NCI-H1105 (cell line): ENCODE measurements around the gene SMIM24.
"Not testable (repeated sequence)": the region's sequence is repeated elsewhere in the genome, so short reads cannot be mapped to it uniquely, and the experiment has no call there.

Experiments
- DNase-seq: peaks from one replicate; lab custom pipeline; 2025; lab: John Stamatoyannopoulos, UW

Gene SMIM24

GRCh38 chr19:3514930-3515329, 34.6 kb upstream of the SMIM24 start:
- no peak for DNase-seq

GRCh38 chr19:3513229-3514140, 33.2 kb upstream of the SMIM24 start:
- no peak for DNase-seq

GRCh38 chr19:3512562-3513228, 32.4 kb upstream of the SMIM24 start:
- no peak for DNase-seq

- no peak for DNase-seq
Observed at GRCh38 chr19:3511506-3512251, 31.4 kb upstream of the SMIM24 start.

- no peak for DNase-seq
Observed at GRCh38 chr19:3510727-3511126, 30.4 kb upstream of the SMIM24 start.

- no peak for DNase-seq
Observed at GRCh38 chr19:3509566-3509989, 29.3 kb upstream of the SMIM24 start.

- no peak for DNase-seq
Observed at GRCh38 chr19:3508771-3509535, 28.6 kb upstream of the SMIM24 start.

GRCh38 chr19:3508121-3508661, 27.9 kb upstream of the SMIM24 start:
- not testable (repeated sequence) for DNase-seq

GRCh38 chr19:3507371-3508120, 27.2 kb upstream of the SMIM24 start:
- no peak for DNase-seq

GRCh38 chr19:3506384-3507340, 26.3 kb upstream of the SMIM24 start:
- DNase-seq: no peak

GRCh38 chr19:3505598-3506383, 25.5 kb upstream of the SMIM24 start, which contains the start of gene FZR1:
FZR1 (plus strand) TSS chr19:3506311; CDS start chr19:3522990, 16,679 bp downstream.
- DNase-seq: peak; percentile 99

- no peak for DNase-seq
Observed at GRCh38 chr19:3504735-3505134, 24.4 kb upstream of the SMIM24 start.

- DNase-seq: no peak
Observed at GRCh38 chr19:3503036-3503572, 22.8 kb upstream of the SMIM24 start.

GRCh38 chr19:3501780-3502179, 21.5 kb upstream of the SMIM24 start:
- no peak for DNase-seq

- peak; percentile 94 for DNase-seq
Observed at GRCh38 chr19:3500429-3501101, 20.2 kb upstream of the SMIM24 start, which contains the start of gene DOHH. DOHH (minus strand) TSS chr19:3500674; CDS start chr19:3496814, 3,860 bp downstream.

- DNase-seq: no peak
Observed at GRCh38 chr19:3499738-3500428, 19.6 kb upstream of the SMIM24 start.
